Fibroblast of skin of left quadriceps (primary cell): ENCODE data around the gene AADACL4.
"Not testable (repeated sequence)": the region's sequence is repeated elsewhere in the genome, so short reads cannot be mapped to it uniquely, and the experiment has no call there.

Experiments
- DNase-seq, 2 experiments: peaks; one replicate each; pipeline ENCODE4 v3.0.0-alpha.2; 2013; ENCODE audit warnings: low read depth in 2 of 2

AADACL4 gene

GRCh38 chr1:12629985-12630760, 13.7 kb upstream of the AADACL4 start:
- no peak for DNase-seq

DNA sequence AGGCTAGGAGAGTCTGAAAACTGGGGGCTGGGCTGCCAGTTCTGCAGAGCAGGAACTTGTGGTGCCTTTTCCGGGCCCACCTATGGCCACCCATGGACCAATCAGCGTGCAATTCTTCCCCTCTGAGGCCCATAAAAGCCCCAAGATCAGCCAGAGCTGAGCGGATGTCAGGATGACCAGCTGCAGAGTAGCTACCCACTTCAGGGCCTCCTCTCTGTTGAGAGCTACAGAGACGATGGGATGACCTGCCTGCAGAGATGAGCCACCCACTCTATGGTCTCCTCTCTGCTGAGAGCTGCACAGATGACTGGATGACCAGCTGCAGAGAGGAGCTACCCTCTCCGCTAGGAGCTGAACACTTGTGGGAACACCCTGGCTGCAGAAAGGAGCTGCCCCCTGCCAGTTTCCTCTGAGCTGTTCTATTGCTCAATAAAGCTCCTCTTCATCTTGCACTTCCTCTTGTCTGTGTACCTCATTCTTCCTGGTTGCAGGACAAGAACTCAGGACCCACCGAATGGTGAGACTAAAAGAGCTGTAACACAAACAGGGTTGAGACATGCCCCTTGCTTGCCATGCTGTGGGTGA, 12.8 kb upstream of the AADACL4 start:
- DNase-seq, result no peak

DNA sequence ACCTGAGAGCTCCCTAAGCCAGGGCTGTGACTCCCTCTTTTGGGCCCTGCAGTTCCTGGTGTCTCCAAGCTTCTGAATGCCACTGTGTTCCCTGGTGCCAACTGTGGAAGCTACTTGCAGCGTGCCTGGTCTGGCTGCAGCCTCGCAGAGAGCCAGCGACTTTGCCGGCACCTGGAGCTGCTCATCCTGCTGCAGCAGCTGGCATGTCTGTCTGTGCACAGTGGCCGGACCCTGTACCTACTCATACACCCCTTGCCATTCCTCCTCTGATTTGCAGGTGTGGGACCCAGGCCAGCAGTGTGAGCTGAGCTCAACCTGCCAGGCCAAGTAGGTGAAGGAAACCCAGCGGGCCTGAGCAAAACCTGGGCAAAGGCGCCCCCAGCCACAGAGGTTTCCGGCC, 12.3 kb upstream of the AADACL4 start:
- DNase-seq, result no peak

DNA sequence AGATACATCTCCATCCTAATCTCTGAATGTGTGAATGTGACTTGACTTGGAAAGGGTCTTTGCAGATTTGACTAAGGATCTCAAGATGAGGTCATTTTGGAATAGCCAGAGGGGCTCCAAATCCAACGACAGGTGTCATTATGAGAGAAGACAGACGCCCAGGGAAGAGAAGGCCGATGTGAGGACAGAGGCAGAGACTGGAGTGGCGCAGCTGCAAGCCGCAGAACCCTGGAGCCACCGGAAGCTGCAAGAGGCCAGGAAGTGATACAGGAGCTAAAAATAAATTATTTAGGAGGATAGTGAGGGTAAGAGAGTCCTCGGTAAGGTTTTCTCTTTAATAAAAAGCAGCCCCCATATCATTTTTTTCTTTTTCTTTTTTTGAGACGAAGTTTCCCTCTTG, 9.7 kb upstream of the AADACL4 start:
- no peak for DNase-seq

DNA sequence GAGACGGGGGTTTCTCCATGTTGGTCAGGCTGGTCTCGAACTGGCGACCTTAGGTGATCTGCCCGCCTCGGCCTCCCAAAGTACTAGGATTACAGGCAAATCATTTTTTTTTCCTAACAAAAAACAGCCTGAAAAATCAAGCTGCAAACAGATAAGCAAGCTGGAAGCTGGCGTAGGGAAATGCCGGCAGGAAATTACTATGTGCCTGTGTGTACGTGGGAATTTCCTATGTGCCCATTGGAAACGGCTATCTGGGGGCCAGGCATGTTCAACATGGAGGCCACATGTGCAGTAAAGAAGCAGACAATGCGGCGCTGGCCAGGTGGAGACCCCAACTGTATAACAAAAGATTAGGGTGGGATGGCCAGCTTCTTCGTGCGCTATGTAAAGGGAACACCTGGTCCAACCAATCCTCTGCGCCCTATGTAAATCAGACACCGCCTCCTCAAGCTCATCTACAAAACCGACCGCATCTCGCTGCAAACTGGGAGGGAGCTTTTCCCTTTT, 9.1 kb upstream of the AADACL4 start:
- DNase-seq, result no peak

- DNase-seq, result peak; percentile 55 to 59
Measured at GRCh38 chr1:12636098-12636950, 7.6 kb upstream of the AADACL4 start.

- DNase-seq, result no peak
Measured at GRCh38 chr1:12637693-12638092, 6.2 kb upstream of the AADACL4 start.

DNA sequence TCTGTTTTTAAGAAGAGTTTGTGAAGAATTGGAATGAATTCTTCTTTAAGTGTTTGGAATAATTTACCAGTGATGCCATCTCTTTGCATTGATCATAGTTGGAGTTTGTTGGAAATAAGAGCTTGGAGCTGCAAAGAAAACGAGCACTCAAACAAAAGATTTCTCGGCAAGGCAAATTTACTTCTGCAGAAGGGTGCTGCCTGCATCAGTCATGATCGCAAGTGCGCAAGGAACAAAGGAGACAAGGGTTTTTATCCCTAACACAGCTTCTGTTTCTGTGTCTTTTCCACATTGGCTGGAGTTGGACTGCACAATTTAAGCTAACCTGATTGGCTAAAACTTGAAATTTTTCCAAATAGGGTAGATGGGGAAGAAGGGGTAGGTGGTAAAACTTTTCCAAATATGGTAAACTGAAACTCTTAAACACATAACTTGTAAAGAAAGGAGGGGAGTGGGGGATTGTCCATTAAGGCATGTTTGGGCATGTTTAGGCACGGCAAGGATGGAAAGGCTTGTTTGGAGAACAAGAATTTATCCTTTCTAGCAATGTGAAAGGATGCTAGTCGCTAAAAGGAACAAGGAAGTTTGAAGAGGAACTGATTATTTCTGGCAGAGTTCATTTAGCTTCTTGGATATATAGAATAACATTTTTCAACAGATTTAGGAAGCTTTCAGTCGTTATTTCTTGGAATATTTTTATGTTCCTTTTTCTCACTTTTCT, 3.5 kb upstream of the AADACL4 start:
- no peak for DNase-seq

DNA sequence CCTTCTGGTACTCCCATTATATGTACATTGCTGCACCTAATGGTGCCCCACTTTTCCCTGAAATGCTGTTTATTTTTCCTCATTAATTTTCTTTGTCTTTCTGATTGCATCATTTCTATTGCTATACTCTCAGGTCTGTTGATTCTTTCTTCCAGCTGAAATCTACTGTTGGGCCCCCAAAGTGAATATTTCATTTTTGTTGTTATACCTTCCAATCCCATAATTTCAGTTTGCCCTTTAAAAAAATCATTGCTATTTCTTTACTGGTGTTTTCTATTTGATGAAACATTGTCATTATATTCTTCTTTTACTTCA, 3.0 kb upstream of the AADACL4 start:
- no peak for DNase-seq

DNA sequence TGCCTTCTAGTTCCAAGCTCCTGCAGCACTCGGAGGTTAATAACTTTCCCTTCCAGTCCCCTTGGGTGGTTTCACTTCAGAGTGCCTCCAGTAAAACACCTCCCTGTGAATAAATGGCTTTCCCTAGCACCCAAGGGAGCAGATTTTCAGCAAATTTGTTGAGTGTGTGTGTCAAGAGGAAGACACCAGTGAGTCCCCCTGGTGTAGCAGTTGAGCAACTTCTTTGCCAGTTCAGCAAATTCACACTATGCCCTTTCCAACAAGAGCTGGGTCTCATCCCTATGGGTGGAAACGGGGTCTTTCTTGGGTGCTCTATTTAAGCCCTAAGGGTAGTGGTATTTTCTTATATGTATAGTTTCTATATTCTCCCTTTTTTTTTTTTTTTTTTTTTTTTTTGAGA, 806 bp upstream of the AADACL4 start:
- no peak for DNase-seq

- DNase-seq, result no peak
Measured at GRCh38 chr1:12644237-12644636, 352 bp downstream of the AADACL4 start.

GRCh38 chr1:12644829-12645228, 944 bp downstream of the AADACL4 start:
- no peak for DNase-seq

DNA sequence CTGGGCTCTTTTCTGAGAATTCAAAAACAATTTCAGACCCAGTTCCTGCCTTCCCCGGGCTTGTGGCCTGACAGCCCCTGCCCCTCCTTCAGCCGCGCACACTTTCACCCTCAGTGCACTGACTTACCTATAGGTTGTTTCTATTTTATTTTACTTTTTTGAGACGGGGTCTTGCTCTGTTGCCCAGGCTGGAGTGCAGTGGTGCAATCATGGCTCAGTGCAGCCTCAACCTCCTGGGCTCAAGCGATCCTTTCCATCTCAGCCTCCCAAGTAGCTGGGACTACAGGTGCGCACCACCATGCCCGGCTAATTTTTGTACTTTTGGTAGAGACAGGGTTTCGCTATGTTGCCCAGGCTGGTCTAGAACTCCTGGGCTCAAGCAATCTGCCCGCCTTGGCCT, 1.5 kb downstream of the AADACL4 start:
- DNase-seq, result not testable (repeated sequence)

DNA sequence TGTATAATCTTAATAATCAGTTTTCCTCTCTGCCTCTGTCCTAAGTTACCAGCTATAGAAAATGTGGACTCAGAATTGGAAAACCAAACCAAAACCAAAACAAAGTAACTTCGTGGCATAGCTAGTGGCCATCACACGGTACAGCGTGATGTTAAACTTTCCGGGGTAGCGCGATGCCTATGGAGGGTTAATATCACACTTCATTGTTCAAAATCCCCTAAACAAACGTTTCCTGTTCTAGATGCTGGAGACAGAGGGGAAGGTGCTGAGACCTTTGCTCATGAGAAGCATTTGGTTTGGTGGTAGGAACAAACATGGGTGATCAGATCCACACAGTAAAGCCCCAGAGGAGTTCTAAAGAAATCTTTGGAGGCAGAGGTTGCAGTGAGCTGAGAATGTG, 4.9 kb downstream of the AADACL4 start:
- DNase-seq, result no peak

DNA sequence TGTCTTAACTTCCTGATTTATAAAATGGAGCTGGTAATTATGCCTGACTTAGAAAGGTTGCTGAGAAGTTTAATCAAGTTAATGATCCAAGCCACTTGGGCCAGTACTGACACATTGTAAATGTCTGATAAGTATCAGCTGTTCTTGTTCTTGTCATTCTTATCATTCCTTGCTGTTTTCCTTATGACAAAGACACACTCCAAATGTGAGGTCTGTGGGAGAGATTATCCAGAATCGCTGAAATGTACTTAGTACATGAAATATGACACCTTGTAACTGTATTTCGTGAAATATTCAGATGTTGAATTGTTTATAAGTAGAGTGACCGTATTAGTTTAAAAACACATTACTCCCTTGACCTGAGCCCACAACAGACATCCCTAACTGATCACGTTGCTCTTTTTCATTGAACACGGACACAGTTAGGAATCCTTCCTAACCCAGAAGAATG, 6.1 kb downstream of the AADACL4 start:
- peak; percentile 20 to 39 for DNase-seq

GRCh38 chr1:12654004-12654567, 10.2 kb downstream of the AADACL4 start:
- DNase-seq, result peak in 1 of 2 experiments; percentile 6

DNA sequence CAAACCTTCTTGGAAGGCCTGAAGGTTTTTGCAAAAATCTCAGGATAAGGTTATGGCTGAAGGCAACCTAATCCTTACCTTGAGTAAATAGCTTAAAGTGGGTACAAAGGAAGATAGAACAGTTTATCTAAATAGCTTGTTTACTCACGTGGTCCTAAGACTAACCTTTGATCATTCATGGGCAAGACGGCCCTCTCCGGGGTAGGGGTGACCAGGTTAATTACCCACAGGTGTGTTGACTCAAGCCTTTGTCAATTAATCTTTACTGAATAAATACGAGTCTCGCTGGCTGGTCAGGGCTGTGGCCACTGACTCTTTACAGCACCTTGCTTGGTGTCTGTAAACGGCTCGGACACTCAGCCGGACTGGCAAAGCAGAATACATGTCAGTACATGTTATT, 10.8 kb downstream of the AADACL4 start:
- DNase-seq, result no peak

DNA sequence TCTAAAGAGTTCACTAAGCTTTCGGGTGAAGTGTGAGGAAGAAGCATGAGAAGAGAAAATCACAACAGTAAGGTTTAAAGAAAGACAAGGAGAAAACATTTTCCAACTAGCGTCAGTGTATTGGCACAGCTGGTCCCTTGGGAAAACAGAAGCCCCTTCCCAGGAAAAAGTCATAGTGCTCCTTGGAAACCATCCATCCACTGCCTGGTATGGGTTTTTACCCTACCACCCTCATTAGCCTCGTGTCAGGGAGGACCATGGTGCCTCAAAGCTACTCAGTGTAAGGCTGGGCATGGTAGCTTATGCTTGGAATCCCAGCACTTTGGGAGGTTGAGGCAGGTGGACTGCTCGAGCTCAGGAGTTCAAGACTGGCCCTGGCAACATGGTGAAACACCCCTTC, 12.7 kb downstream of the AADACL4 start:
- no peak for DNase-seq

DNA sequence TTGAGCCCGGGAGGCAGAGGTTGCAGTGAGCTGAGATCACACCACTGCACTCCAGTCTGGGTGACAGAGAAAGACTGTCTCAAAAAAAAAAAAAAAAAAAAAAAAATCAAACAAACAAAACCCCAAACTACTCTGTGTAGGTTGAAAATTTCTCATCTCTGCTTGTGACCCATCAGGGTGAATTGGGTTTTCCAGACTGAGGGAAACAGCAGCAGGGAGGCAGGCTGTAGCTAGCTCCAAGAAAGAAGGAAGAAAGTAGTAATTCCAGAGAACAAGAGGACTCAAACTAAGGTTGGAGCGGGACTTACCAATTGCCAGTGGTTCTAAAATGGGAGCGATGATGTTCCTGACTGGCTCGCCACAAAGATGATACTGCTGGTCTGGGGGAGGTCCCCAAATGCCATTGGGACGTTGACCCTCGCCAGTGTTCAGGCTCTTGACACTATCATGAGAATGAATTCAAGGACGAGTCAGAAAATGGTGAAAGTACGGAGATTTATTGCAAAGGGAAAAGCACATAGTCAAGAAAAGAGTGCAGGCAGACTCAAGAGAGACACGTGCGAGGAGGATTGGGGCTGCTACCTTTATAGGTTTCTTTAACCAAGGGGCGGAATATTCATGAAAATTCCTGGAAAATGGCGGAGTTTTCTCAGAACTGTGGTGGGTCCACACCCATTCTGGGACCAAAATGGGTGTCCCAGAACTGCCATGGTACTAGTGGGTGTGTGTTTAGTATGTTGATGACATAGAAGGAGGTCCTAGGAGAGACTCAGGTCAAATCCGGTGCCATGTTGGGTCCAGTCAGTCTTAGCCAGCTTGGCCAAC, 13.4 kb downstream of the AADACL4 start:
- DNase-seq, result no peak

DNA sequence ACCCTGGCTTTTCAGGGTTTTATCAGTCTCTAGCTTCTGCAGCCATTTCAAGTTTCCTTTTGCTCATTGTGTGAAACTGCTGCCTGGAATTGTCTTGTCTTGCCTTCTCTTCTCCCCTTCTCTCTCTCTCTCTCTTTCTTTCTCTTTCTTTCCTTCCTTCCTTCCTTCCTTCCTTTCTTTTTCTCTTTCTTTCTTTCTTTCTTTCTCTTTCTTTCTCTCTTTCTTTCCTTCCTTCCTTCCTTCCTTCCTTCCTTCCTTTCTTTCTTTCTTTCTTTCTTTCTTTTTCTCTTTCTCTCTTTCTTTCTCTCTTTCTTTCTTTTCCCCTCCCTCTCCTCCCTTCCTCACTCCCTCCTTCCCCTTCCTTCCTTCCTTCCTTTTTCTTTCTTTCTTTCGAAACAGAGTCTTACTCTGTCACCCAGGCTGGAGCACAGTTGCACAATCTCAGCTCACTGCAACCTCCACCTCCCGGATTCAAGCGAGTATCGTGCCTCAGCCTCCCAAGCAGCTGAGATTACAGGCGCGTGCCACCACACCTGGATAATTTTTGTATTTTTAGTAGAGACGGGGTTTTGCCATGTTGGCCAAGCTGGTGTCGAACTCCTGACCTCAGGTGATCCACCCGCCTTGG, 14.1 kb downstream of the AADACL4 start:
- not testable (repeated sequence) for DNase-seq
